MM.1S (cell line): ENCODE measurements around the gene UTS2.

Experiments used
- DNase-seq: peaks from one replicate; pipeline ENCODE4 v3.0.0-alpha.2; 2015
- H2AFZ ChIP-seq: fragments of 300-600 bp; sonication (generic); 2 replicates; pipeline ENCODE4 v1.6.0; 2016; ENCODE audit warnings: antibody characterized with exemption, low read length
- H3F3A ChIP-seq: fragments of 300-600 bp; sonication (generic); 2 replicates; pipeline ENCODE4 v1.6.1; 2016; ENCODE audit warnings: mild to moderate bottlenecking, antibody characterized with exemption, low read length, moderate library complexity, mixed read lengths; ENCODE audit not compliant: insufficient read depth
- H3K27ac ChIP-seq: fragments of 300-600 bp; sonication (generic); 2 replicates; pipeline ENCODE4 v1.5.1; 2016; ENCODE audit warnings: mild to moderate bottlenecking, low read length
- H3K27me3 ChIP-seq: fragments of 300-600 bp; sonication (generic); replicated peaks from 2 replicates; pipeline ENCODE4 v1.6.0; 2016; ENCODE audit warnings: low read length; ENCODE audit not compliant: insufficient read depth
- H3K36me3 ChIP-seq: fragments of 300-600 bp; sonication (generic); replicated peaks from 2 replicates; pipeline ENCODE4 v1.6.1; 2016; ENCODE audit warnings: mild to moderate bottlenecking, low read length, mixed read lengths; ENCODE audit not compliant: insufficient read depth
- H3K4me1 ChIP-seq: fragments of 300-600 bp; sonication (generic); 2 replicates; pipeline ENCODE4 v1.6.1; 2016; ENCODE audit warnings: low read length, mixed read lengths
- H3K4me2 ChIP-seq: fragments of 300-600 bp; sonication (generic); 2 replicates; pipeline ENCODE4 v1.6.0; 2016; ENCODE audit warnings: low read depth, low read length
- H3K4me3 ChIP-seq: fragments of 300-600 bp; sonication (generic); 2 replicates; pipeline ENCODE4 v1.5.1; 2016; ENCODE audit warnings: low read length, mixed read lengths
- H3K79me2 ChIP-seq: fragments of 300-600 bp; sonication (generic); 2 replicates; pipeline ENCODE4 v1.6.1; 2016; ENCODE audit warnings: mixed run types, low read length, mixed read lengths
- H3K9ac ChIP-seq: fragments of 300-600 bp; sonication (generic); 2 replicates; pipeline ENCODE4 v1.6.1; 2016; ENCODE audit warnings: low read length, mixed read lengths
- H3K9me2 ChIP-seq: fragments of 300-600 bp; sonication (generic); replicated peaks from 2 replicates; pipeline ENCODE4 v1.6.1; 2016; ENCODE audit warnings: mild to moderate bottlenecking, low read length, mixed read lengths; ENCODE audit not compliant: insufficient read depth
- H3K9me3 ChIP-seq: fragments of 300-600 bp; sonication (generic); replicated peaks from 2 replicates; pipeline ENCODE4 v1.6.1; 2016; ENCODE audit warnings: mild to moderate bottlenecking, low read length, mixed read lengths; ENCODE audit not compliant: insufficient read depth
- H4K20me1 ChIP-seq: fragments of 300-600 bp; sonication (generic); 2 replicates; pipeline ENCODE4 v1.6.1; 2016; ENCODE audit warnings: mild to moderate bottlenecking, low read length, moderate library complexity, mixed read lengths; ENCODE audit not compliant: insufficient read depth
- EZH2 ChIP-seq: fragments of 300-600 bp; sonication (generic); optimal IDR thresholded peaks from 2 replicates; pipeline ENCODE3; 2017; ENCODE audit warnings: low read depth, mild to moderate bottlenecking, antibody characterized with exemption, low read length, mixed read lengths
- EZH2phosphoT487 ChIP-seq: fragments of 300-600 bp; sonication (generic); IDR thresholded peaks from 2 replicates; pipeline ENCODE4 v1.6.1; 2018; ENCODE audit warnings: antibody characterized with exemption, low read length
- TF ChIP-seq, protein P1 (sequence below): fragments of 300-600 bp; sonication (generic); IDR thresholded peaks from 2 replicates; pipeline ENCODE4 v1.5.1; 2016; ENCODE audit warnings: antibody characterized with exemption, low read length, mixed read lengths

The UTS2 gene

DNA sequence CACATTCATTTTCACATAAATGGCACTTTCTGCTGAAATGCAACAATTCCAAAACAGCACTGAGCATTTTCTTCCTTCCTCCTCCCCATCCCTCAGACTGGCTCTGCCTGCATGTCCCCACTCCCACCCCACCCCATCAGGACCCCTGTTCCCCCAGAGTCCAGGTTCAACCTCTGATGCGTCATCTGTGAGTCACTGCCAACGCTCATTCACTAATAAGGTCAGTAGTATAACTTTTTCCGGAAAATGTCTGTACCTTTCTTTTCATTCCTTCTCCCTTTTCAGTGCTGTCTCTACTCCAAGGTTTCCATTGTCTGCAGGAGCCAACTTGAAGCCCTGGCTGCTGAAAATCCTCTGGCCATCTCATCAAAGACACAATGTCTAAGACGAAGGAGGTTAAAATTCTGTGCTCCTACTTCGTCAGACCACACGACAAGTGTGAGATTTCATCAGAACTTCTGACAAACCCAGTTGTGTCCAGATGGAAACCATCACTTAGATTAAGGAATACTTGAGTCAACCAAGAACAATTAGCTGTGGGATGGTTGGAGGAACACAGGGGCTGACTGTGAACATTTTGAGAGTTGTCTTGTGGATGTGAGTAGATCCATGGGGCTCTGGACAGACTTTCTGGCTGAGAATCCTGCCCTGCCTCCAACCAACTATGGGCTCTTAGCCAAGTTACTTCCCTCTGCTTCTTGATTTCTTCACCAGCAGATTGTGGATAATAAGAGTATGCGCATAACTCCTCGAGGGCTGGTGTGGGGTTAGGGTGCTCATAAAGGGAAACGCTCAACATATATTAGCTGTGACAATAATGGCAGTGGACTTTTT lies 35.6 kb upstream of the UTS2 start:
- Histone ChIP-seq H3K4me3 (no peak overlapping the region), H3K9me2 (no peaks in the 10 kb centered on the region), H3K4me1 (no peaks in the 10 kb centered on the region), H3K79me2 (no peaks in the 10 kb centered on the region), H2AFZ (no peak overlapping the region), H3F3A (no peaks in the 10 kb centered on the region), H3K27me3 (peaks cover 34% of the 10 kb centered on the region), H3K36me3 (no peaks in the 10 kb centered on the region), H3K9me3 (no peaks in the 10 kb centered on the region), H4K20me1 (no peaks in the 10 kb centered on the region), H3K27ac (no peak overlapping the region), H3K9ac (no peak overlapping the region), H3K4me2 (no peak overlapping the region)
- TF ChIP-seq EZH2 = no peak
- TF ChIP-seq EZH2phosphoT487 = no peak
- TF ChIP-seq, protein P1, sequence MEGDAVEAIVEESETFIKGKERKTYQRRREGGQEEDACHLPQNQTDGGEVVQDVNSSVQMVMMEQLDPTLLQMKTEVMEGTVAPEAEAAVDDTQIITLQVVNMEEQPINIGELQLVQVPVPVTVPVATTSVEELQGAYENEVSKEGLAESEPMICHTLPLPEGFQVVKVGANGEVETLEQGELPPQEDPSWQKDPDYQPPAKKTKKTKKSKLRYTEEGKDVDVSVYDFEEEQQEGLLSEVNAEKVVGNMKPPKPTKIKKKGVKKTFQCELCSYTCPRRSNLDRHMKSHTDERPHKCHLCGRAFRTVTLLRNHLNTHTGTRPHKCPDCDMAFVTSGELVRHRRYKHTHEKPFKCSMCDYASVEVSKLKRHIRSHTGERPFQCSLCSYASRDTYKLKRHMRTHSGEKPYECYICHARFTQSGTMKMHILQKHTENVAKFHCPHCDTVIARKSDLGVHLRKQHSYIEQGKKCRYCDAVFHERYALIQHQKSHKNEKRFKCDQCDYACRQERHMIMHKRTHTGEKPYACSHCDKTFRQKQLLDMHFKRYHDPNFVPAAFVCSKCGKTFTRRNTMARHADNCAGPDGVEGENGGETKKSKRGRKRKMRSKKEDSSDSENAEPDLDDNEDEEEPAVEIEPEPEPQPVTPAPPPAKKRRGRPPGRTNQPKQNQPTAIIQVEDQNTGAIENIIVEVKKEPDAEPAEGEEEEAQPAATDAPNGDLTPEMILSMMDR = no peak
- DNase-seq = no peak

DNA sequence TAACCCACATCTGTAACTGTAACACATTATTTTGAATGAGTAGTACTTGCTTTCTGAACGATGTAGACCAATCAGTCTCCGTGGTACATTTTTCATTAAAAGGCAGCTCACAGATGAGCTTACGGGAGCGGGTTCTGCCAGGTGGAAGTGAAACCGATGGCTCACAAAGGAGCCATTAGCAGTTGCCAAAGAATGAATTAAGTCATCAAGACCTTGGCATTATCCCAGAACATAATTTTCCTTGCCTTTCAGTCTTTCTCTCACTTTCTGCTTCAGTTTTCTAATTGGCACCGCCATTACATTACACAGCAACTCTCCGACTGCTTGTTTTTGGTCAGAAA lies 33.5 kb upstream of the UTS2 start:
- Histone ChIP-seq H4K20me1 (no peaks in the 10 kb centered on the region), H2AFZ (no peak overlapping the region), H3K9me3 (no peaks in the 10 kb centered on the region), H3K27me3 (peaks cover 42% of the 10 kb centered on the region), H3K9me2 (no peaks in the 10 kb centered on the region), H3F3A (no peaks in the 10 kb centered on the region), H3K4me2 (no peak overlapping the region), H3K4me1 (no peaks in the 10 kb centered on the region), H3K79me2 (no peaks in the 10 kb centered on the region), H3K9ac (no peak overlapping the region), H3K27ac (no peak overlapping the region), H3K36me3 (no peaks in the 10 kb centered on the region), H3K4me3 (no peak overlapping the region)
- no peak for DNase-seq
- TF ChIP-seq EZH2 (no peak), EZH2phosphoT487 (no peak)
- TF ChIP-seq, protein P1 = no peak

DNA sequence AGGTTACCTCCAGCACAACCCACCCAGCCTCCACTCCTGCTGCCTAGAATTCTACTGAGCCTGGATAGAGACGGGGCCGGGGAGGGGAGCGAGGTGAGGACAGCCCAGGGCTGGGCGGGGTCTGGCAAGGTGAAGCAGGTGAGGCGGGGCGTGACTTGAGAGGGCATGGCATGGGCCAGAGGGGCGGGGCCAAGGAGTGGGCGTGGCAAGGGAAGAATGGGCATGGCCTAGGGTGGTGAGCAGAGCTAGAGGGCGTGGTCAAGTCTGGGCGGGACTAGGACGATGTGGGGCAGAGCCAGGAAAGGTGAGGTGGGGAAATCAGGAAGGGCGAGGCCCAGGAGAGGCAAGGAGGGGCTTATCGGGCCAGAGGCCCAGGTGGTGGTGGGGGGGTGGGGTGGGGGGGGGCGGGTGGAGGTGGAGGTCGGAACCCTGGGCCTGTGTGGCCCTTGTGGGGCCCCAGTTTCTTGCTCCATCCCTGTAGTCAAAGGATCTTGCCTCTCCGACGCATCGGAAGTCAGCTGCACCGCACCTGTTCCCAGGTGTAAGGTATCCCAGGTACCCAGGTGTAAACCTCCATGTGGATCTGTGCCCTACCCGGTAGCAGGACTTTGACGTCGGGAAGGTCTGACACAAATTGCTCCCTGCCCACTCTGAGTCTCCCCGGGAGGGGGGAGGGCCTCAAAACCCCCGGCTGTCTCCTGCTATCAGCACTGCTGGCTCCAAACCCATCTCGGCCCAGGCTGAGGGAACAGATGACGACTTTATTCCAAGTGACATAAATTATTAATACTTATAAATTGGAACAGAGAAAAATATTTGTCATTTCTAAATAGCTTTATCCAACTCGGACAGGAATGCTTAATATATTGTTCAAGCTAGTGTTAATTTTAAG lies 32.9 kb upstream of the UTS2 start:
- Histone ChIP-seq H2AFZ (no peak overlapping the region), H3K4me3 (no peak overlapping the region), H3F3A (no peaks in the 10 kb centered on the region), H3K9me3 (no peaks in the 10 kb centered on the region), H3K36me3 (no peaks in the 10 kb centered on the region), H3K4me2 (no peak overlapping the region), H3K27ac (no peak overlapping the region), H3K9ac (no peak overlapping the region), H3K4me1 (no peaks in the 10 kb centered on the region), H3K79me2 (no peaks in the 10 kb centered on the region), H4K20me1 (no peaks in the 10 kb centered on the region), H3K9me2 (no peaks in the 10 kb centered on the region), H3K27me3 (peaks cover 48% of the 10 kb centered on the region)
- no peak for DNase-seq
- TF ChIP-seq, protein P1 = no peak
- TF ChIP-seq EZH2 (no peak), EZH2phosphoT487 (no peak)
